ENCODE data around the gene EYS. TPM values are rescaled to one million over a fixed set of nuclear protein-coding genes. Genes with fewer than 3 reads are reported as not detected.

Gene EYS
- total and polyA plus RNA-seq, 2 of the 8 experiments (the other 6 are each of a cell fraction or from before 2014, with no cell fraction given) = 0.05 to 0.13 TPM

GRCh38 chr6:64890609-64891008 lies 816.4 kb downstream of the EYS start:
- Histone ChIP-seq H3K4me1 (replicated peaks in 1 of 4; ENCODE audit: control insufficient read depth in 3 of 4, insufficient read depth in 4 of 4, low read length in 3 of 4) (peaks cover 0 to 16% (median 1%) of the 10 kb centered on the region in 4 experiments; a peak in 3 of 7 replicates), H3K56ac (replicated peaks; ENCODE audit: insufficient read length, low read depth, low read length) (no peak overlapping the region), H3K4me3 (ENCODE audit: extremely low read depth in 1 of 4, insufficient read depth in 2 of 4, low read depth in 3 of 4, low read length in 4 of 4) (peak overlapping the region in 1 of 4 experiments; percentile 13; a peak in 1 of 8 replicates), H2AK5ac (ENCODE audit: low read depth, low read length) (no peak overlapping the region), H4K20me1 (replicated peaks in 1 of 2; ENCODE audit: control insufficient read depth in 1 of 2, insufficient read depth in 2 of 2, low read length in 2 of 2) (no peaks in the 10 kb centered on the region), H3K4ac (replicated peaks; ENCODE audit: insufficient read length, low read depth, low read length) (no peak overlapping the region), H2BK120ac (replicated peaks; ENCODE audit: low read depth, low read length) (no peak overlapping the region), H3K36me3 (ENCODE audit: control insufficient read depth in 2 of 4, insufficient read depth in 4 of 4, low read length in 3 of 4) (no peaks in the 10 kb centered on the region), H4K5ac (ENCODE audit: insufficient read length, low read depth, low read length) (no peak overlapping the region), H3K18ac (ENCODE audit: extremely low read depth, low read length) (no peak overlapping the region), H4K8ac (ENCODE audit: extremely low read depth, insufficient read depth, low read length) (no peak overlapping the region), H2BK12ac (ENCODE audit: low read depth, low read length) (no peak overlapping the region), H3K27ac (ENCODE audit: low read depth, low read length) (no peak overlapping the region; the same call in 1 of the 2 replicates), H3K79me1 (ENCODE audit: low read depth, low read length) (no peaks in the 10 kb centered on the region), H4K91ac (replicated peaks; ENCODE audit: insufficient read length, low read length) (no peak overlapping the region), H3K79me2 (ENCODE audit: control insufficient read depth in 1 of 2, insufficient read depth in 2 of 2, low read length in 2 of 2) (no peaks in the 10 kb centered on the region), H2BK20ac (ENCODE audit: low read length) (no peak overlapping the region), H2BK15ac (ENCODE audit: low read length) (no peak overlapping the region), H2BK5ac (ENCODE audit: low read depth, low read length) (no peak overlapping the region), H3K4me2 (ENCODE audit: insufficient read depth in 1 of 2, low read depth in 2 of 2, low read length in 2 of 2) (peak overlapping the region in 1 of 2 experiments; percentile 31; a peak in 1 of 4 replicates), H3K23me2 (ENCODE audit: low read depth, low read length) (no peaks in the 10 kb centered on the region), H3K9ac (replicated peaks in 1 of 4; ENCODE audit: extremely low read depth in 1 of 4, low read depth in 3 of 4, low read length in 3 of 4) (no peak overlapping the region), H2AFZ (ENCODE audit: low read length) (no peak overlapping the region), H3K27me3 (replicated peaks in 1 of 4; ENCODE audit: control insufficient read depth in 3 of 4, extremely low read depth in 1 of 4, insufficient read depth in 3 of 4, low read length in 3 of 4) (no peaks in the 10 kb centered on the region), H3K23ac (ENCODE audit: insufficient read length) (no peak overlapping the region), H3K14ac (ENCODE audit: insufficient read length) (no peak overlapping the region), H3K9me3 (ENCODE audit: insufficient read depth in 2 of 2, low read depth in 1 of 2, low read length in 1 of 2) (no peaks in the 10 kb centered on the region)
- CTCF ChIA-PET (ENCODE audit: partially characterized antibody) = no interaction called here
- TF ChIP-seq CBX5 (IDR thresholded peaks at IDR 0.05; ENCODE audit: low read depth, low read length) (no peak), EP300 (IDR thresholded peaks at IDR 0.05; ENCODE audit: borderline replicate concordance in 1 of 2, low read depth in 2 of 2, low read length in 2 of 2) (no peak), SP4 (IDR thresholded peaks at IDR 0.05; ENCODE audit: low read length) (no peak), CEBPB (IDR thresholded peaks at IDR 0.05; ENCODE audit: low read depth, low read length) (no peak), NRF1 (IDR thresholded peaks at IDR 0.05; ENCODE audit: low read depth, low read length) (no peak), TBP (IDR thresholded peaks at IDR 0.05; ENCODE audit: low read depth, low read length) (no peak), MAFK (IDR thresholded peaks at IDR 0.05; ENCODE audit: low read depth, low read length) (no peak)
- TF ChIP-seq, protein P1, sequence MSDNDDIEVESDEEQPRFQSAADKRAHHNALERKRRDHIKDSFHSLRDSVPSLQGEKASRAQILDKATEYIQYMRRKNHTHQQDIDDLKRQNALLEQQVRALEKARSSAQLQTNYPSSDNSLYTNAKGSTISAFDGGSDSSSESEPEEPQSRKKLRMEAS (IDR thresholded peaks at IDR 0.05) = no peak
- DNase-seq (ENCODE audit: low read depth in 1 of 2, low spot score in 2 of 2) = no peak
- no peak for FAIRE-seq
- POLR2A ChIA-PET (ENCODE audit: partially characterized antibody) = no interaction called here
- WGBS, 2 experiments (ENCODE audit: extremely low coverage in 1 of 2, insufficient coverage in 1 of 2, insufficient read length in 1 of 2, insufficient replicate concordance in 2 of 2, low coverage in 1 of 2, low lambda C conversion rate in 2 of 2, missing lambda C conversion rate in 1 of 2) = 96% methylated on average over 1 of the region's 1 CpG; no CpG with 5 or more reads in 1 of the 2 experiments

All from H1 (cell line).